ENCODE measurements around the gene ANKRD44.

DNA sequence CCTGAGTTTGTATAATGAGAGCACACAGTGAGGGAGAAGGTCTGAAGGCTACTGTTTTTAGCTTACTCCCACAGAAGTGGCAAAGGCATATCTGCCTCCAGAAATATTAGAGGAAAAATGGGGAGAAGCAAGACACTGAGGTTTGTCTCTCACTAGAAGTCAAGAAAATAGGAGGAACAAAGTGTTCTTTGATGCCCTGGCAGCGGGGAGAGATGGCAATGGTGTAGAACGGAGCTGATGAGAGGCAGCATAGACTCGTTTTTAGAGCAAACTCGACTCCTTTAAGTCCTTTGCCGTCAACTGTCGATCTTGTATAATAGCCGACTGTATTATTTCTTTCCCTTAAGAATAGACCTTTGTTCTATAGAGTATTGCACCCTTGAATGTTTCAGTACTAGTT is 73.8 kb downstream of the ANKRD44 start:
- TF ChIP-seq EZH2 (IDR thresholded peaks at IDR 0.05; ENCODE audit: insufficient read depth, poor library complexity, severe bottlenecking) (no peak), EZH2phosphoT487 (IDR thresholded peaks at IDR 0.05; ENCODE audit: insufficient read depth, low read depth) (no peak)
